Breast epithelium (tissue), 4 donors: ENCODE results near the gene ADAM23. TPM values are rescaled to one million over a fixed set of nuclear protein-coding genes. Genes with fewer than 3 reads are reported as not detected.

Experiments
- DNase-seq, 2 donors: peaks; one replicate each; pipeline ENCODE4 v3.0.0-alpha.2; 2019; ENCODE audit warnings: low spot score in 2 of 2
- H3K27ac ChIP-seq, 2 donors: fragments of 200-600 bp; sonication (generic) in 1 of 2; one replicate each; pipeline ENCODE4 v1.5.1; 2016 to 2019; ENCODE audit warnings: mild to moderate bottlenecking in 1 of 2
- H3K27me3 ChIP-seq, 2 donors: fragments of 200-600 bp; sonication (generic) in 1 of 2; one replicate each; pipeline versions ENCODE4 v1.5.1 to v1.6.0; 2017 to 2019; ENCODE audit warnings: control low read depth in 1 of 2, mild to moderate bottlenecking in 1 of 2
- H3K36me3 ChIP-seq: fragments of 200-600 bp; one replicate; pipeline ENCODE4 v1.5.1; 2019
- H3K4me1 ChIP-seq, 2 donors: fragments of 200-600 bp; sonication (generic); one replicate each; pipeline ENCODE4 v1.5.1; 2016 to 2019; ENCODE audit warnings: control low read depth in 1 of 2
- H3K4me3 ChIP-seq, 3 donors: fragments of 200-600 bp; sonication (generic); 1 replicate in 2 of 3; 2 replicates in 1 of 3; pipeline ENCODE4 v1.5.1; 2016 to 2019; ENCODE audit warnings: mild to moderate bottlenecking in 3 of 3, moderate library complexity in 2 of 3
- H3K9me3 ChIP-seq, 2 donors: fragments of 200-600 bp; sonication (generic) in 1 of 2; one replicate each; pipeline ENCODE4 v1.5.1; 2016 to 2019; ENCODE audit warnings: control low read depth in 1 of 2
- POLR2A ChIP-seq: fragments of 450-650 bp; IDR thresholded peaks from one replicate; pipeline ENCODE4 v1.6.1; 2016; ENCODE audit warnings: antibody characterized with exemption, mild to moderate bottlenecking, moderate library complexity
- POLR2AphosphoS5 ChIP-seq, 3 donors: sonication (generic); formaldehyde crosslinking; IDR thresholded peaks; one replicate each; pipeline ENCODE4 v1.6.1; 2017; ENCODE audit warnings: antibody characterized with exemption in 3 of 3
- intact Hi-C: fragments of 100-400 bp; cut with DNase I; formaldehyde crosslinking; loops from one replicate; pipeline ENCODE4 v1.15.1; 2023; ENCODE audit warnings: low total_unique reads
- total RNA-seq, 3 donors: library from RNA; depleted of rRNA; stranded (reverse); fragments of >200 nt; gene quantifications; one replicate each; pipeline ENCODE4 v1.1.0, GENCODE V29; 2016
- TF ChIP-seq, protein P1 (sequence below), 3 donors: fragments of 450-650 bp; IDR thresholded peaks; one replicate each; pipeline ENCODE4 v1.5.1; 2016 to 2017; ENCODE audit warnings: antibody characterized with exemption in 3 of 3, mild to moderate bottlenecking in 3 of 3, moderate library complexity in 3 of 3

The ADAM23 gene
- total RNA-seq, 3 donors from 2014 or later = 0.48 to 2.5 (median 0.66) TPM

DNA sequence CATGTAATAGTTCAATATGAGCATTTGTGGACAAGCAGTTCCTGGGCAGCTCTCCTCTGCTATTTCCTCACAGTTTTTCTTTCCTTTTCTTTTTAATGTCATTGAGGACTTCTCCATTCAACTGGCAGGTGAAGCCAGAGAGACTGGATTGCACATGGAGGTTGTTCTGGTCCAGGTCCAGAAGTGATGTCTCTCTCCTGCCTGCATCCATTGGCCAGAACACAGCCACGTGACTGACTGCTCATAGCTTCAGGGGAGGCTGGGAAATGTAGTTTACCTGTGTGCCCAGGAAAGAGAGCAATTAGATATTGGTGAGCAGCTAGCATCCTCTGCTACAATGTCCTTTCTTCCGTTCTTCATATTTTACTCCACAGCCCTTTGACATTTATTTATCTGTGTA, 20.2 kb upstream of the ADAM23 start:
- intact Hi-C loops = no loop called here

DNA sequence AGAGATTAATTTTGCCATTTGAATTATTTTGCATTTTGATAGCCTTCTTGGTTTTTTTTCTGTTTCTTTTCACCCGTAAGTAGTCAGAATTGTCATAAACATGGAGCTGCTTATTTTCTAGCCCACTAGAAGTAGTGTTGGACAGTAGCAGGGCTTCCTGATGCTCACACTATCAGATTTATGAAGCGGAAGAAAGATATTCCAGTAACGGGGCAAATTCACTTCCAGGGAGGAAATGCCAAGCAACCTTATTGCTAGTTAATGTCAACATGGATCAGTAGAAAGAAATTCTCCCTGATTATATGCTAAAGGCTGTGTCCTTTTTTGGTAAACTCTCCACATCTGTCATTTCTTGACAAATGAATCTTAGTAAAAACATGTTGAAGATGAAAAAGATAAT, 19.2 kb upstream of the ADAM23 start:
- TF ChIP-seq POLR2AphosphoS5 (IDR thresholded peaks at IDR 0.05) (no peak), POLR2A (no peak)
- TF ChIP-seq, protein P1, sequence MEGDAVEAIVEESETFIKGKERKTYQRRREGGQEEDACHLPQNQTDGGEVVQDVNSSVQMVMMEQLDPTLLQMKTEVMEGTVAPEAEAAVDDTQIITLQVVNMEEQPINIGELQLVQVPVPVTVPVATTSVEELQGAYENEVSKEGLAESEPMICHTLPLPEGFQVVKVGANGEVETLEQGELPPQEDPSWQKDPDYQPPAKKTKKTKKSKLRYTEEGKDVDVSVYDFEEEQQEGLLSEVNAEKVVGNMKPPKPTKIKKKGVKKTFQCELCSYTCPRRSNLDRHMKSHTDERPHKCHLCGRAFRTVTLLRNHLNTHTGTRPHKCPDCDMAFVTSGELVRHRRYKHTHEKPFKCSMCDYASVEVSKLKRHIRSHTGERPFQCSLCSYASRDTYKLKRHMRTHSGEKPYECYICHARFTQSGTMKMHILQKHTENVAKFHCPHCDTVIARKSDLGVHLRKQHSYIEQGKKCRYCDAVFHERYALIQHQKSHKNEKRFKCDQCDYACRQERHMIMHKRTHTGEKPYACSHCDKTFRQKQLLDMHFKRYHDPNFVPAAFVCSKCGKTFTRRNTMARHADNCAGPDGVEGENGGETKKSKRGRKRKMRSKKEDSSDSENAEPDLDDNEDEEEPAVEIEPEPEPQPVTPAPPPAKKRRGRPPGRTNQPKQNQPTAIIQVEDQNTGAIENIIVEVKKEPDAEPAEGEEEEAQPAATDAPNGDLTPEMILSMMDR (IDR thresholded peaks at IDR 0.05) = no peak
- no peak overlapping the region for H3K27ac ChIP-seq
- H3K9me3 ChIP-seq = no peaks in the 10 kb centered on the region
- intact Hi-C loops = no loop called here
- no peaks in the 10 kb centered on the region for H3K4me1 ChIP-seq
- no peak for DNase-seq
- H3K36me3 ChIP-seq = no peaks in the 10 kb centered on the region
- H3K4me3 ChIP-seq = no peak overlapping the region
- H3K27me3 ChIP-seq = no peaks in the 10 kb centered on the region

More for the DNA sequence above, 20.2 kb upstream of the ADAM23 start:
- H3K9me3 ChIP-seq = peaks cover 0 to 5% of the 10 kb centered on the region in 2 donors
- no peaks in the 10 kb centered on the region for H3K4me1 ChIP-seq
- no peaks in the 10 kb centered on the region for H3K27me3 ChIP-seq
- no peak overlapping the region for H3K27ac ChIP-seq
- H3K36me3 ChIP-seq = no peaks in the 10 kb centered on the region
- TF ChIP-seq, protein P1 (IDR thresholded peaks at IDR 0.05) = no peak
- TF ChIP-seq POLR2AphosphoS5 (IDR thresholded peaks at IDR 0.05) (no peak), POLR2A (no peak)
- no peak for DNase-seq
- no peak overlapping the region for H3K4me3 ChIP-seq

DNA sequence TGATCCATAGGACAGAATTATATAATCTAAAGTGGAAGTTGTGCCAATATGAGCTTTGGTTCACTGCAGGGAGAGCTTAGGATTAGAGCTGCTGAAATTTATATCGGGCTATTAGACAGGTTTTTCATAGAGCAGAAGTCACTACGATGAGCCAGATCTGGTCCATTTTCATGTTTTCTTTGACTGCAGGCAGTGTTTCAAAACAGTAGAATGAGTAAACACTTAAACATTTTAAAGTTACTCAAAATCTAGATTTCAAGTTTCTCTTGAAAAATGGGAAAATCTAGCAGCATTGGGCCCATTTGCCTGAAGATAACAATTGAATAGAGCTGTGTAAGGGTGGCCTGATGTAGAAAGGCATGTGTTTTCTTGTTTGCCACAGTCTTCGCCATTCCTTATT, 14.5 kb upstream of the ADAM23 start:
- Histone ChIP-seq H3K4me1 (no peaks in the 10 kb centered on the region), H3K27ac (no peak overlapping the region), H3K36me3 (no peaks in the 10 kb centered on the region), H3K27me3 (no peaks in the 10 kb centered on the region), H3K4me3 (no peak overlapping the region), H3K9me3 (no peaks in the 10 kb centered on the region)
- intact Hi-C loops = no loop called here
- TF ChIP-seq POLR2A (no peak), POLR2AphosphoS5 (IDR thresholded peaks at IDR 0.05) (no peak)
- DNase-seq = no peak

DNA sequence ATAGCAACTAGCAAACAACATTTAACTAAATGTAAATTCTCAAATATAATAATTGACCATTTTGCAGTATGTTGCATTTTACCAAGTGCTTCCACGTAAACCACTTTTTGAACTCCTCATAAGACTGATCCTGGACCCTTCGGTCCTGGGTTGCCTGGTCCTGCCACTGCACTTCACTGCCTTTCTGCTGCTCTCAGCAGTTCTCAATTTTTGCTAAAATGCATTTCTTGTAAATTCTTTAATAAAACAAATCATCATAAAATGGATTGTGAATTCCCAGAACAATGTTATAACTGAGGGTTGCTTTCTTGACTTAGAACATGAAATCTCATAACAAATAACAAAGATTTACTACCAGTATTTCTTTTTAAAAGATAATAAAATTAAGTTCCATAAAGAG, 12.9 kb upstream of the ADAM23 start:
- Histone ChIP-seq H3K4me3 (no peak overlapping the region), H3K9me3 (no peaks in the 10 kb centered on the region), H3K36me3 (no peaks in the 10 kb centered on the region), H3K27ac (no peak overlapping the region), H3K4me1 (no peaks in the 10 kb centered on the region), H3K27me3 (no peaks in the 10 kb centered on the region)
- no peak for TF ChIP-seq POLR2A
- TF ChIP-seq, protein P1 (IDR thresholded peaks at IDR 0.05) = no peak
- TF ChIP-seq POLR2AphosphoS5 (IDR thresholded peaks at IDR 0.05) = no peak
- intact Hi-C loops = no loop called here
- DNase-seq = no peak

DNA sequence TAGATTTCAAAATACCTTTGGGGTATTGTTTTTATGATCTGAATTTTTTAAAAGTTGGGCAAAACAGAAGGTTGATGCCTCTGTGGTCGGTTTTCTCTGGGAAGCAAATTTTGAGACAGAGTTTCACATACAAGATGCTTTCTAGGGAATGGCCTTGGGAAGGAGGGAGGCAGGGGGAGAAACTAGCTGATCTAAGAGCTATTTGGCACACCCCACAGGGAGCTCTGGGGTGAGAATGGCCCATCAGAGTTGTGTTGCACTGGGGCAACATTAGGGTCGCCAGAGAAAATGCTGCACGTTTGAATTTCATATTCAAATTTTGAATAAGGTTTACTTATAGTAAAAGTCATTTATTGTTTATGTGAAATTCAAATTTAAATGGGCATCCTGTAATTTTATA, 11.9 kb upstream of the ADAM23 start:
- no peak for DNase-seq
- H3K27ac ChIP-seq = no peak overlapping the region
- H3K36me3 ChIP-seq = no peaks in the 10 kb centered on the region
- intact Hi-C loops = no loop called here
- H3K4me1 ChIP-seq = no peaks in the 10 kb centered on the region
- no peak for TF ChIP-seq POLR2AphosphoS5 (IDR thresholded peaks at IDR 0.05)
- TF ChIP-seq POLR2A = no peak
- TF ChIP-seq, protein P1 (IDR thresholded peaks at IDR 0.05) = no peak
- no peak overlapping the region for H3K4me3 ChIP-seq
- H3K9me3 ChIP-seq = no peaks in the 10 kb centered on the region
- no peaks in the 10 kb centered on the region for H3K27me3 ChIP-seq
